A549 (cell line): Measurements from ENCODE around the gene BRI3. TPM values are rescaled to one million over a fixed set of nuclear protein-coding genes. Genes with fewer than 3 reads are reported as not detected.
A peak's percentile ranks its signal among the peaks of the same experiment; 100 is the strongest.

Experiments
- ATAC-seq, 2 experiments: fragments of 200-7000 bp in 1 of 2; fragments of >200 bp in 1 of 2; cut with Nextera tagmentation in 1 of 2; cut with Tn5 transposase in 1 of 2; 3 replicates each; pipeline versions ENCODE4 v1.8.0 to v1.9.1; 2018 to 2020; ENCODE audit warnings: mild to moderate bottlenecking in 1 of 2, moderate library complexity in 1 of 2
- CTCF ChIA-PET: fragments of 300-600 bp; sonication (Branson Sonifier 250); formaldehyde crosslinking; extraction: SDS; loops from one replicate; lab custom pipeline; 2021; ENCODE audit warnings: antibody characterized with exemption, inconsistent platforms; lab: Yijun Ruan, JAX
- POLR2A ChIA-PET: fragments of 350-600 bp; formaldehyde crosslinking; extraction: SDS; loops from one replicate; lab custom pipeline; 2021; ENCODE audit warnings: antibody characterized with exemption, inconsistent platforms; lab: Yijun Ruan, JAX
- DNase-seq, 2 experiments: peaks; one replicate each; pipeline versions ENCODE4 v3.0.0 to v3.0.0-alpha.2; 2011 to 2016; ENCODE audit warnings: low read depth in 1 of 2, low spot score in 1 of 2
- FAIRE-seq: peaks from 2 replicates; lab custom pipeline; 2011; peaks lifted over from hg19 to GRCh38; lab: Jason Lieb, UNC
- H3K27ac ChIP-seq, 2 experiments: fragments of >200 bp; sonication (Bioruptor Twin); formaldehyde crosslinking; 3 replicates each; pipeline ENCODE4 v1.5.1; 2016 to 2017
- H3K4me1 ChIP-seq: fragments of >200 bp; sonication (Bioruptor Twin); formaldehyde crosslinking; 3 replicates; pipeline ENCODE4 v1.6.1; 2016
- H3K4me2 ChIP-seq: fragments of >200 bp; sonication (Bioruptor Twin); formaldehyde crosslinking; 3 replicates; pipeline ENCODE4 v1.6.1; 2016
- H3K4me3 ChIP-seq: fragments of >200 bp; sonication (Bioruptor Twin); formaldehyde crosslinking; 3 replicates; pipeline ENCODE4 v1.5.1; 2016
- H3K9me3 ChIP-seq: fragments of >200 bp; sonication (Bioruptor Twin); formaldehyde crosslinking; 3 replicates; pipeline ENCODE4 v1.6.1; 2016
- BCL3 ChIP-seq: fragments of >200 bp; sonication (Bioruptor Twin); formaldehyde crosslinking; IDR thresholded peaks from 3 replicates; pipeline ENCODE4 v1.6.1; 2016
- CEBPB ChIP-seq, 2 experiments: fragments of >200 bp in 1 of 2; sonication (Bioruptor Twin) in 1 of 2; formaldehyde crosslinking in 1 of 2; IDR thresholded peaks; 2 replicates each; pipeline ENCODE4 v1.6.1; 2012 to 2016
- CHD4 ChIP-seq: fragments of 200-600 bp; sonication (generic); IDR thresholded peaks from 2 replicates; pipeline ENCODE4 v1.6.1; 2016; ENCODE audit warnings: antibody characterized with exemption, mild to moderate bottlenecking, borderline replicate concordance
- CTCF ChIP-seq: fragments of >200 bp; sonication (Bioruptor Twin); formaldehyde crosslinking; IDR thresholded peaks from 3 replicates; pipeline ENCODE4 v1.5.1; 2016
- EHF ChIP-seq: fragments of 250-450 bp; sonication (Bioruptor Pico); IDR thresholded peaks from 2 replicates; pipeline ENCODE4 v1.5.0; 2020; ENCODE audit warnings: mild to moderate bottlenecking
- ESRRA ChIP-seq: fragments of 150-350 bp; IDR thresholded peaks from 2 replicates; pipeline ENCODE4 v1.6.1; 2014; ENCODE audit warnings: mild to moderate bottlenecking, low read length, borderline replicate concordance
- FOSL2 ChIP-seq, 2 experiments: fragments of 450-650 bp in 1 of 2; fragments of >200 bp in 1 of 2; sonication (Bioruptor Twin) in 1 of 2; formaldehyde crosslinking; IDR thresholded peaks; 2 replicates each; pipeline versions ENCODE4 v1.5.0 to v1.6.1; 2016 to 2020; ENCODE audit warnings: mild to moderate bottlenecking in 1 of 2, moderate library complexity in 1 of 2
- FOXS1 ChIP-seq: fragments of 250-450 bp; sonication (Bioruptor Pico); IDR thresholded peaks from 2 replicates; pipeline ENCODE4 v1.5.0; 2020; ENCODE audit warnings: mild to moderate bottlenecking, moderate library complexity
- HEYL ChIP-seq: fragments of 250-450 bp; sonication (Bioruptor Pico); IDR thresholded peaks from 2 replicates; pipeline ENCODE4 v1.8.0; 2021; ENCODE audit warnings: mild to moderate bottlenecking, moderate library complexity
- HOXB13 ChIP-seq: fragments of 250-450 bp; sonication (Bioruptor Pico); IDR thresholded peaks from 2 replicates; pipeline ENCODE4 v1.5.0; 2020; ENCODE audit warnings: low read depth, mild to moderate bottlenecking, moderate library complexity
- JUNB ChIP-seq: fragments of >200 bp; sonication (Bioruptor Twin); formaldehyde crosslinking; IDR thresholded peaks from 2 replicates; pipeline ENCODE4 v1.6.1; 2016
- KDM5A ChIP-seq: fragments of 200-600 bp; sonication (generic); IDR thresholded peaks from 2 replicates; pipeline ENCODE4 v1.6.1; 2016; ENCODE audit warnings: antibody characterized with exemption, mild to moderate bottlenecking
- MAFK ChIP-seq: fragments of 450-650 bp; IDR thresholded peaks from 2 replicates; pipeline ENCODE4 v1.6.1; 2014; ENCODE audit not compliant: partially characterized antibody
- MYC ChIP-seq: IDR thresholded peaks from 2 replicates; pipeline ENCODE4 v1.6.1; 2012; ENCODE audit warnings: mild to moderate bottlenecking, inconsistent platforms, low read length, improper control_type of control experiment, borderline replicate concordance
- NPAS2 ChIP-seq: fragments of 250-450 bp; sonication (Bioruptor Pico); IDR thresholded peaks from 2 replicates; pipeline ENCODE4 v1.8.0; 2022; ENCODE audit warnings: mild to moderate bottlenecking, moderate library complexity, borderline replicate concordance
- NR3C1 ChIP-seq: fragments of >200 bp; sonication (Bioruptor Twin); formaldehyde crosslinking; IDR thresholded peaks from 3 replicates; pipeline ENCODE4 v1.6.1; 2017
- PBX3 ChIP-seq: IDR thresholded peaks from 2 replicates; pipeline ENCODE4 v1.6.1; 2012
- RAD21 ChIP-seq, 2 experiments: fragments of >200 bp in 1 of 2; sonication (Bioruptor Twin) in 1 of 2; formaldehyde crosslinking in 1 of 2; IDR thresholded peaks in 1 of 2; conservative IDR thresholded peaks in 1 of 2; 2 replicates in 1 of 2; 3 replicates in 1 of 2; pipeline ENCODE4 v1.6.1; 2012 to 2018; ENCODE audit warnings: inconsistent platforms in 1 of 2
- RNF2 ChIP-seq: fragments of 200-600 bp; sonication (generic); IDR thresholded peaks from 2 replicates; pipeline ENCODE4 v1.6.1; 2016; ENCODE audit warnings: low read depth, mild to moderate bottlenecking, antibody characterized with exemption, moderate library complexity, borderline replicate concordance
- SMC3 ChIP-seq: fragments of >200 bp; sonication (Bioruptor Twin); formaldehyde crosslinking; IDR thresholded peaks from 3 replicates; pipeline ENCODE4 v1.6.1; 2018; ENCODE audit warnings: inconsistent platforms
- SREBF2 ChIP-seq: fragments of 450-650 bp; IDR thresholded peaks from 2 replicates; pipeline ENCODE4 v1.6.1; 2014; ENCODE audit warnings: mild to moderate bottlenecking, moderate library complexity
- TP53 ChIP-seq: fragments of 250-450 bp; sonication (Bioruptor Pico); IDR thresholded peaks from 2 replicates; pipeline ENCODE4 v1.5.0; 2021; ENCODE audit warnings: mild to moderate bottlenecking, moderate library complexity
- USF2 ChIP-seq: fragments of 450-650 bp; IDR thresholded peaks from 2 replicates; pipeline ENCODE4 v1.6.1; 2014; ENCODE audit warnings: antibody characterized with exemption
- ZFP36 ChIP-seq: fragments of 450-650 bp; IDR thresholded peaks from 2 replicates; pipeline ENCODE4 v1.6.1; 2014; ENCODE audit warnings: borderline replicate concordance; ENCODE audit not compliant: partially characterized antibody
- ZSCAN20 ChIP-seq: fragments of 250-450 bp; sonication (Bioruptor Pico); IDR thresholded peaks from 2 replicates; pipeline ENCODE4 v1.8.0; 2022; ENCODE audit warnings: mild to moderate bottlenecking, moderate library complexity
- WGBS: methylation state at CpG from one replicate; pipeline ENCODE4 v1.1.6; 2017; ENCODE audit errors: missing lambda C conversion rate; 5-methylcytosine and 5-hydroxymethylcytosine counted together
- polyA plus RNA-seq, 4 experiments: library from polyadenylated mRNA; depleted of rRNA in 3 of 4; stranded (reverse); fragments of >200 nt; fragmentation: RNase III in 1 of 4; extraction: RNeasy Plus Mini Kit Qiagen cat#74134 plus additional on column Dnase treatment in 1 of 4; gene quantifications; 2 replicates in 3 of 4; 3 replicates in 1 of 4; pipeline ENCODE4 v1.2.3, GENCODE V29; 2011 to 2017

BRI3 gene
- polyA plus RNA-seq, 2 of the 4 experiments (the other 2 are of a cell fraction) = 61.0 to 73.0 TPM

- Histone ChIP-seq H3K27ac (no peak overlapping the region), H3K9me3 (no peaks in the 10 kb centered on the region), H3K4me3 (no peak overlapping the region), H3K4me2 (no peak overlapping the region), H3K4me1 (no peaks in the 10 kb centered on the region)
- CTCF ChIA-PET = interaction anchor here (0.7 to 3.8 kb wide), 6 partner anchors 8 to 389 kb away, joined by 3 to 10 read pairs (median 5); no protein-coding TSS in a partner anchor
- WGBS = 42% methylated on average over 14 of the region's 19 CpGs
- TF ChIP-seq ZFP36 = no peak
- no peak for TF ChIP-seq NR3C1
- TF ChIP-seq BCL3 = no peak
- TF ChIP-seq JUNB = no peak
- TF ChIP-seq HOXB13 (CRISPR knock-in tag) = no peak
- no peak for TF ChIP-seq MAFK
- no peak for TF ChIP-seq RNF2
- no peak for TF ChIP-seq MYC
- TF ChIP-seq EHF (CRISPR knock-in tag) = no peak
- no peak for TF ChIP-seq HEYL (CRISPR knock-in tag)
- no peak for TF ChIP-seq SREBF2
- TF ChIP-seq PBX3 = no peak
- no peak for TF ChIP-seq FOSL2 (IDR thresholded peaks at IDR 0.05)
- no peak for TF ChIP-seq FOSL2 (CRISPR knock-in tag; IDR thresholded peaks at IDR 0.05)
- no peak for TF ChIP-seq NPAS2
- TF ChIP-seq SMC3 = peak; percentile 46
- TF ChIP-seq CEBPB (IDR thresholded peaks at IDR 0.05) = no peak
- TF ChIP-seq TP53 = no peak
- no peak for TF ChIP-seq USF2
- no peak for TF ChIP-seq ESRRA
- no peak for TF ChIP-seq CHD4
- no peak for TF ChIP-seq FOXS1 (CRISPR knock-in tag)
- peak; percentile 62 for TF ChIP-seq CTCF
- TF ChIP-seq KDM5A = no peak
- peak; percentile 49 to 70 for TF ChIP-seq RAD21 (conservative IDR thresholded peaks at IDR 0.05 in 1 of 2, IDR thresholded peaks at IDR 0.05 in 1 of 2)
- no peak for TF ChIP-seq ZSCAN20 (CRISPR knock-in tag)
- ATAC-seq = peak; percentile 75 to 89
- peak; percentile 51 to 81 for DNase-seq
- FAIRE-seq = peak; percentile 43
- POLR2A ChIA-PET = no interaction called here
Observed at GRCh38 chr7:98240961-98241673, 40.4 kb upstream of the BRI3 start.
